T follicular helper cell (primary cell): ENCODE results near the gene TM9SF4.
"Not testable (repeated sequence)": the region's sequence is repeated elsewhere in the genome, so short reads cannot be mapped to it uniquely, and the experiment has no call there.

Source experiments
- DNase-seq: peaks from one replicate; pipeline ENCODE4 v3.0.0-alpha.2; 2020; ENCODE audit warnings: low read depth

Gene TM9SF4

GRCh38 chr20:32190616-32191415 lies 81.3 kb downstream of the TM9SF4 start:
- no peak for DNase-seq

DNA sequence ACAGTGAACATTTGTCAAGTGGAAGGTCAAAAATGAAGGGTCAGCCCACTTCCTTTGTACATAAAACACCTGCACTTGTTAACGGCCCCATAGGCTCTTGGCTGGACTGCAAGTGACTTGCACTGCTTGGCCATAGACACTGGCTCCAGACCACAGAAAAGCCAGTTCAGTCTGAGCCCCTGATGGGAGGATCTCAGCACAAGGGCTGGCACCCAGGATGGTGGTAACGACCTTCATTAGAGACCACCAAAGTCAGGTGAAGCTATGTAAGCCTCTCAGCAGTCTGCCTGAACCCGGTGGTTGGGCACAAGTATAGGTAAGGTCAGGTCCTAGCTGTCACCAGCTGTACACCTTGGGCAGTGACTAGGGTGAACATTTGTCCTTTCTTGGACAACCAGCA lies 81.9 kb downstream of the TM9SF4 start:
- DNase-seq, result no peak

GRCh38 chr20:32191873-32192272 lies 82.4 kb downstream of the TM9SF4 start:
- DNase-seq, result no peak

DNA sequence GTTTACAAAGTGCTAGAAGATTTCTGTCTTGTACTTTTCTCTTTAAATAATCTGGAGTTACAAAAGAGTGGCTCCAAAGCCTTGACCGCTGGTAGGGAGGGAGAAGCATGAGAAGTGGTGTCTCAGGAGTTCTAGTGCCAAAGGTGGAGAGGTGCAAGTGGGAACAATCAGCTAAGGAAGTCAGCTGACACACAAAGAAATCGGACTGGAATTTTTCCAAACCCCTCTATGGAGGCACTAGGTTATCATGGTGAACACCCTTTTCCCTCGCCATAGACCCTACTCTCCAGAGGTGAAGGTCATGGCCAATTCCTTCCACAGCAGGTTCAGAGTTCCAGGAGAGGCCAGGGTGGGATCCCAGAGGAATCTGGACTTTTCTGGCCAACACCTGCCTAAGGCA lies 83.2 kb downstream of the TM9SF4 start:
- no peak for DNase-seq

DNA sequence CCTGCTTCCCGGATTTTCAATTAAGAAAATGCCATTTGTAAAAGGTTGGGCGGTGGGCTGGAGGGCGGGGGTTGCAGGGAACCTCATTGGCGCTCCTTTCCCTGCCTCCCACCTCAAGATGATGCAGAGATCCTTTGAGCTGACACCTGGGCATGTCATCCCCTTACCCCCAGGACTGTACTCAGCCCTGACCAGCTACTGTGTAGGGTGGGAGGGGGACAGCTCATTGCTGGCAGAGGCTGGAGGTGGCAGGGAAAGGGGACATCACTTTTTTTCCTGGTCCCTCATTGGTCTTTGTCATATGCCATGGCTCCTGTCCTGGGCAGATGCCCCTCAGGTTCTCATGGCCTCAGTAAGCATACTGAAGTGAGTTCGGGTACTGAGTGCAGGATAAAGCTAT lies 83.8 kb downstream of the TM9SF4 start:
- DNase-seq, result not testable (repeated sequence)

DNA sequence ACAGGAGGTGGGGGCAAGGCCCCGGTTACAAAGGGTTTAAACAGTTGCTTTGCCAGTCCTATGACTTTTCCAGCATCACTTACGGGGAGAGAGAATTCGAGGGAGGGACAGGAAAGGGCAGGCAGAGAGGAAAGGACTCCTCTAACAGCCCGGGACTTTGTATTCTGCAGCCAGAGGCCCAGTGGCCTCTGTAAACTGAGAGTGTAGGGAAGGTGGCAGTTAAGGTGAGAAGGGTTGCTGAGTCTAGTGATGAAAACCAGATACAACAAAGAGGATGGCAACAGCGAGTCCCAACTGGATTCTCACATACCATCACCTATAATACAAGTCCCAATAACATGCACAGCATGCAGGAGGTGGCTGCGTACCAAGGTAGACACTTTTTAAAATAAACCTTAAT lies 84.5 kb downstream of the TM9SF4 start:
- no peak for DNase-seq

- no peak for DNase-seq
Measured at GRCh38 chr20:32195581-32195980, 86.1 kb downstream of the TM9SF4 start.

DNA sequence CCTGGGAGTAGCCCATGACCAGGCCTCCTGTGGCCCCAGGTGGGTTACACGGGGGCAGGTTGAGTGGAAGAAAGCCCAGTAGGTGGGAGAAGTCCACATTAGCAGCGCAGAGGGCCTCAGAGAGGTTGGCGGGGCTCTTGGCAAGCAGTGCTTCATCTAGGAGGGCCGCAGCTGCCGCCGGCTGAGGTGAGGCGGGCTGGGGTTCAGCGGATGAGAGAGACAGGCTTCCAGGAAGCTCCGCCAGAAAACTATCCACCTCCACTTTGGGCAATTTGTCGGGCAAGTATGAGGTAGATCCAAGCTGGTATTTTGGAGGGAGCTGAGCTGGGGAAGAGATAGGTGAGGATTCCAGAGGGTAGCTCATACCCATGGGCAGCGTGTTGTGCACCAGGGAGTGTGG lies 87.1 kb downstream of the TM9SF4 start:
- not testable (repeated sequence) for DNase-seq

DNA sequence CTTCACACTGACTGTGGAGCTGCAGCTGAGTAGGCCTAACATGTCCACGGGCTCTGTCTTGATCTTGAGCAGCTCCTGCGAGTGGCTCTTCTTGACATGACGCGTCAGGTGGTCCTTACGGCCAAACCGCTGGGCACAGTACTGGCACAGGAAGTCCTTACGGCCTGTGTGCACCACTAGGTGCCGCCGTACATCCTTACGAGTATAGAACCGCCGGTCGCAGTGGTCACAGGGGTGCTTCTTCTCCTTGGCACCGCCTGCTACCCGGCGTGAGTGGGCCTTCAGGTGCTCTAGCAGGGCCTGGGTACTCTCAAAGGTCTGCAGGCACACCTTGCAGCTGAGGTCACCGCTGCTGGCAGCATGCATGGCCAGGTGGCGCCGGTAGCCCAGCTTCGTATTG lies 87.6 kb downstream of the TM9SF4 start:
- not testable (repeated sequence) for DNase-seq

- DNase-seq, result no peak
Measured at GRCh38 chr20:32199006-32199405, 89.5 kb downstream of the TM9SF4 start.

- DNase-seq, result no peak
Measured at GRCh38 chr20:32201296-32201976, 91.9 kb downstream of the TM9SF4 start.

DNA sequence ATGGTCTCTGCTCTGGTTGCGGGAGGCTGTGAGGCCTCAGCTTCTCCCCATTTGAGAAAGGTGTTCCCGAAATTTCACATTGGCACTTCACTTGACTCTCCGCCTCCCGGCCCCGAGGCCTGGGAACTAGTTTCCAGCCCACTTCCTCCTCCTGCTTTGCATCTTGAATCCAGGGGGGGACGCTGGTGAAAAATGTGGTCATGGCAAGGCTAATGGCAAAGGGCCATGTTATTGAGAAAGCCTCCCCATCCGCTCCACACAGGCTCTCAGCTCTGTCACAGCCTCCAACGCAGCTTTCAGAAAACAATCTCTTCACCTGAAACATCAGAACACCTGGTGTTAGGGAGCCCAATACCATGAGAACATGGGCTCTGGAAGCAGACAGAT lies 92.5 kb downstream of the TM9SF4 start:
- no peak for DNase-seq

GRCh38 chr20:32203356-32204204 lies 94.1 kb downstream of the TM9SF4 start:
- no peak for DNase-seq

GRCh38 chr20:32204205-32205109 lies 94.9 kb downstream of the TM9SF4 start:
- DNase-seq, result no peak

DNA sequence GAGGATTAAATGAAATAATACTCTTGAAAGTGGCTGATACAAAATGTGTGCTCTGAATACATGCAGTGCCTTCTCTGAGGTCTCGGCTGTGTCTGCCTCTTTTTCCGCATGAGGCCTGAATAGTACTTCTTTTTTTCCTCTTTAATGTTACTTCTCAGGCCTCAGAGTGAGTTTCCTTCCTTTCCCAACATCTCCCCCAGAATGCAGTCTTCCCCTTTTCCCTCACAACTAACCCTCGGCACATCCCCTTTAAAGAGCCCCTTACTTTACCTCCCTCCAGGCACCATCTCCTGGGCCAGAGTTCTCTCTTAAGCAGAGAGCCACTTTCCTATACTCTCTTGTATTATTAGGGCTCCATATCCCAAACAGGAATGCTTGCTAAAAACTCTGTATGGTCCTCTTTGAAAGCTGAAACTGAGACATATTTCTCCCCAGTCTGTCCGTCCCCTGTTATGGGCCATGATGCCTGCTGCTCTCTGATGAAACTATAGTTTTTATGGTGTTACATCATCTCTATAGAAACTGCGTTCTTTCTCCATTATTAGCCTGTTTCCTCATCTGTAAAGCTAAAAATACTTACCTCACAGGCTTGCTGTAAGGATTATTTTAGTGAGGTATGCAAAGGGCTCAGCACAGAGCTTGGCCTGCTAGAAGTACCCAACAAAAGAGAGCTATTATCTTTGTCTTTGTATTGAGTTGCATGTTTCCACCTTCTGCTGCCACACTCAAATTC lies 95.8 kb downstream of the TM9SF4 start:
- no peak for DNase-seq

DNA sequence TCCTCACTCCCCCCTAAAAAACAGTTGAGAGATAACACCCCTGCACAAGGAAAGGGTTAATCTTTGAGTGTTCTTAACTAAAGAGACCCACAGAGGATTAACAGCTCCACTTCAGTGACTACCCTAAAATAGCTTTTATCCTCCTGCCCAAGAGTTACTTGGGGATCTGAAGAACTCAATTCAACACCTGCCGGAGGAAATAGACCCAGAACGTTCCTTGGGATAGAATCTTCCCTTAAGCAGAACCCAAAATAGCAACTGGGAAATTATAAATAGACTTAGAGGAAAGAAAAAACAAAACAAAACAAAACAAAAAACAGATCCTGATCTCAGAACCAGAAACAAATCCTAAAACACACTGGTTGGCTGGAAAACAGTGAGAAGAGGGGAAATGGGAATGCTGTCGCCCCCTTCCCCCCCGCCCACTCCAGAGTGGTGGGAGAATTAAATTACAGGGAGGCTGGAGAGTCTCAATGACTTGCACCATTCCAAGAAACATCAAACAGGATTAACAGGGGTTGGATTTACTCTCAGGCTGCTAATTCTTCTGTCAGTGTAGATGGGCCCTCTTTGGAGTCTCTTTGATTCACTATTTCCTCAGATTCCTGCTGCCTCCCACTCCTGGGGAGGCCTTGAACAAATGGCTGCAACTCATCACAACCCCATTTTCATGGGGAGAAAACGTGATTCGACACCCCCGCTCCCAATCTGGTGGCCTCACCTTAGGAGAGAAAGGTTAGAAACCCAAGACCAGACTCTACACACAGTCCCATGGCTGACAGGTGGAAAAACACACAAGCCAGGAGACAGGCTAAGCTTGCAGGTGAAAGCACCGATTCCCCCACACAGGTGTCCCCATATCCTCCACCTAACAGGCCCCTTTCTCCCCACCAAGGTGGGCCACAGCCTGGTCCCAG lies 96.6 kb downstream of the TM9SF4 start:
- no peak for DNase-seq

DNA sequence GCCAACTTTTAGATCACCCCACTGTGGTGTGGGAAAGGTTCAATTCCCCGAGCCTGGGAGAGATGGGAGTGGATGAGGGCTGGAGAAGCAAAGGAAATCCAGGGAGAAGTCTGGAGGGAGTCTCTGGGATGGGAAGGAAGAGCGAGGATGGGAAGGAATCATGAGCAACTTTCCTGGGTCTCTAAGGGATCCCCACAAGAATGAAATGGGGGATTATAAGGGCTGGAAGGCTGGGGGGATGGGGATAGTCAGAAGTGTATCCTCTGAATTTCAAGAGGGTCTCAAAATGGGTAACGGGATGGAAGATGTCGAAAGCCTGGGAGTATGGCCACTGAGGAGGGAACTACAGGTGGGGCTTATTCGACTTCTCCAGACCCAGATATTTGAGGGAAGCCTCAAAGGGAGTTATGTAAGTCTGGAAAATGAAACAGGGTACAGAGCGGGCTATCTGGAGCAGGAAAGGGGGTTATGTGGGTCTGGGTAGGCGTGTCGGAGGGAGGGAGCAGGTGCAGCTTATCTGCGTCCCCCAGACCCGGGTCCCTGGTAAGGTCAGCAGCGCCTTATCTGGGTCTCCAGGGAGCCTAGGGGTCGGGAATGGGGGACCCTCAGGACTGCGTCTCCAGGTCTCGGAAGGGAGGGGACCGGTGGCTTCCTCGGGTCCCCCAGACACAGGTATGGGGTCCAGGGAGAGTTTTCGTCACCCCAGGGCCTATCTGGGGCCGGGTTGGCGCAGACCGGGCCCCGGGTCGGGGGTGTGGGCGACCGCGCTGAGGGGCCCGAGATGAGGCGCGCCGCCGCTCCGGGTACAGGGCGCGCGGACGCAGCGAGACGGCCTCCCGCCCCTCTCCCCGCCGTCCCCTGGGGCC lies 97.5 kb downstream of the TM9SF4 start:
- no peak for DNase-seq

DNA sequence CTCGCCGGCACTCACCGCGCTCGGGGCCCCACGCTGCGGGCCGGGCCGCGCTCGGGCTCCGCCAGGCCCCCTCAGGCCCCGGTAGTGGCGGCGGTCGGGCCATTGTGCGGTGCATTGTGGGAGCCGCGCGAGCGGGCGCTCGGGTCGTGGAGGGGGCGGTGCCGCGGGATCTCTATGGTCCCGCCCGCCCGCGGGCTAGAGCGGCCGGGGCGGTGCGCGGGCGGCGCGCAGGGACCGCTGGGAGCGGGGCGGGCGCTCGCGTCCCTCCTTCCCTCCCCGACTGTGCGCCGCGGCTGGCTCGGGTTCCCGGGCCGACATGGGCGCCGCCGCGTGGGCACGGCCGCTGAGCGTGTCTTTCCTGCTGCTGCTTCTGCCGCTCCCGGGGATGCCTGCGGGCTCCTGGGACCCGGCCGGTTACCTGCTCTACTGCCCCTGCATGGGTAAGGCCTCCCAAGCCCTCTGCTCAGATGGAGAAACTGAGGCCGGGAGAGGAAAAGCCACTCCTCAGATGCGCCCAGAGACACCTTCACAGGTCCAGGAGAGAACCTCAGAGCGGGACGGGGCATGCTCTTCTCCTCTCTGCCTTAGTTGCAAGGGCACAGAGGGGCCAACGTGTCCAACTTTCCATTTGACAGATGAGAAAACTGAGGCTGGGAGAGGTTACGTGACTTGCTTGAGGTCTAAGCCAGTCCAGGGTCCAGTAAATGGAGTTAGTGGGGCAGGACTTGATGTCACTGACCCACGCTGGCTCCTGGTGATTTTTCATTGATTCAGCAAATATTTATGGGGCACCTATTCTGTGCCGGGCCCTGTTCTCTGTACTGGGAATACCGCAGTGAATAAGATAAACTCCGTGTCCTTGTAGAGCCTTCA lies 98.3 kb downstream of the TM9SF4 start, which contains the start of the genes PLAGL2 and POFUT1:
TSS of gene PLAGL2 (minus strand) at position 118 of the 873 bp plus-strand sequence. CDS start 5,565 bp downstream, outside the sequence.
TSS of gene POFUT1 (plus strand) at position 255 of the 873 bp plus-strand sequence. CDS start at position 317, 62 bp downstream.
- DNase-seq, result peak; percentile 76
